GM10248 (cell line): ENCODE data around the gene ATOH8.
"Not testable (repeated sequence)": the region's sequence is repeated elsewhere in the genome, so short reads cannot be mapped to it uniquely, and the experiment has no call there.

Experiments used
- CTCF ChIA-PET: fragments of 300-600 bp; sonication (Branson Sonifier 250); formaldehyde crosslinking; extraction: SDS; loops from one replicate; lab custom pipeline; 2021; ENCODE audit warnings: antibody characterized with exemption; lab: Yijun Ruan, JAX
- POLR2A ChIA-PET: fragments of 350-650 bp; sonication (Branson Sonifier 250); formaldehyde crosslinking; extraction: SDS; loops from one replicate; lab custom pipeline; 2020; ENCODE audit warnings: antibody characterized with exemption; lab: Yijun Ruan, JAX
- DNase-seq: peaks from one replicate; pipeline ENCODE4 v3.0.0; 2012; ENCODE audit errors: extremely low spot score
- TF ChIP-seq, protein P1 (sequence below): IDR thresholded peaks from 2 replicates; pipeline ENCODE4 v1.5.1; 2012; ENCODE audit warnings: mild to moderate bottlenecking, low read depth; ENCODE audit errors: extremely low read depth, missing control alignments, control extremely low read depth

Gene ATOH8

DNA sequence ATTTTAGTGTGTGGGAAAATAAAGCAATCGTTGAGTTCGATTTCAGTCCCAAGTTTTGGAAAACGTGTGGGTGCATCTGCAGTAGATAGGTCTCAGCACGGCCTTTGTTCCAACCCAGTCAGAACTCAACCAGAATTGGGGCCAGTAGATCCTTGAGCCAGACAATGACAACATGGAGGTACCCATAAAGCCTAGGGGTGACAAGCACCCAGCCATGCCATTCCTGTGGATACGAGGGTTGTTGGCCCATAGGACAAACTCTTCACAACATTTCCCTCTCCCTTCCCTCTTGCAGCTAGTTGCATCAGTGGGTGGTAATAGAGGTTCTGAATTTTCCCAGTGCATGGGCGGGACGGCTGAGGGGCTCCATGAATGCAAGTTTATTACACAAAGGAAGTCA lies 74.9 kb downstream of the ATOH8 start:
- POLR2A ChIA-PET: no interaction called here
- CTCF ChIA-PET: interaction anchor here (0.9 to 16.8 kb wide), 8 partner anchors 8 to 250 kb away, joined by 3 to 436 read pairs (median 7); partner anchors contain the start of gene ST3GAL5
- no peak for DNase-seq
- TF ChIP-seq, protein P1, sequence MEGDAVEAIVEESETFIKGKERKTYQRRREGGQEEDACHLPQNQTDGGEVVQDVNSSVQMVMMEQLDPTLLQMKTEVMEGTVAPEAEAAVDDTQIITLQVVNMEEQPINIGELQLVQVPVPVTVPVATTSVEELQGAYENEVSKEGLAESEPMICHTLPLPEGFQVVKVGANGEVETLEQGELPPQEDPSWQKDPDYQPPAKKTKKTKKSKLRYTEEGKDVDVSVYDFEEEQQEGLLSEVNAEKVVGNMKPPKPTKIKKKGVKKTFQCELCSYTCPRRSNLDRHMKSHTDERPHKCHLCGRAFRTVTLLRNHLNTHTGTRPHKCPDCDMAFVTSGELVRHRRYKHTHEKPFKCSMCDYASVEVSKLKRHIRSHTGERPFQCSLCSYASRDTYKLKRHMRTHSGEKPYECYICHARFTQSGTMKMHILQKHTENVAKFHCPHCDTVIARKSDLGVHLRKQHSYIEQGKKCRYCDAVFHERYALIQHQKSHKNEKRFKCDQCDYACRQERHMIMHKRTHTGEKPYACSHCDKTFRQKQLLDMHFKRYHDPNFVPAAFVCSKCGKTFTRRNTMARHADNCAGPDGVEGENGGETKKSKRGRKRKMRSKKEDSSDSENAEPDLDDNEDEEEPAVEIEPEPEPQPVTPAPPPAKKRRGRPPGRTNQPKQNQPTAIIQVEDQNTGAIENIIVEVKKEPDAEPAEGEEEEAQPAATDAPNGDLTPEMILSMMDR: no peak

DNA sequence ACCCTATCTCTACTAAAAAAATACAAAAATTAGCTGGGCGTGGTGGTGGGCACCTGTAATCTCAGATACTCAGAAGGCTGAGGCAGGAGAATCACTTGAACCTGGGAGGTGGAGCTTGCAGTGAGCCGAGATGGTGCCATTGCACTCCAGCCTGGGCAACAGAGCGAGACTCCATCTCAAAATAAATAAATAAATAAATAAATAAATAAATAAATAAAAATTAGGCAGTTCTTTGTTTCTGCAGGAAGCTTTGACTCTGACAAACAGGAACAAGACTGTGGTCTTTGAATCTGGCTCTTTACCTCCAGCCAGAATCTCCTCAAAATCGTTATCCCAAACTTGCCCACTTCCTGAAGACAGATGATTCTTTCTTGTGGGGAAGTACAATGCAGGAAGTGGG lies 75.6 kb downstream of the ATOH8 start:
- not testable (repeated sequence) for DNase-seq

GRCh38 chr2:85830645-85831044 lies 76.9 kb downstream of the ATOH8 start:
- TF ChIP-seq, protein P1: peak; percentile 34
- CTCF ChIA-PET: interaction anchor here (0.9 to 16.8 kb wide), 16 partner anchors 9 to 279 kb away, joined by 3 to 436 read pairs (median 5); partner anchors contain the start of gene ST3GAL5
- no peak for DNase-seq
- POLR2A ChIA-PET: no interaction called here

More for the DNA sequence above, 75.6 kb downstream of the ATOH8 start:
- CTCF ChIA-PET: interaction anchor here (0.5 to 16.8 kb wide), 9 partner anchors 8 to 270 kb away, joined by 3 to 436 read pairs (median 7); partner anchors contain the start of gene ST3GAL5
- POLR2A ChIA-PET: not testable (repeated sequence)

- ChIA-PET CTCF (interaction anchor here (0.9 to 16.8 kb wide), 6 partner anchors 15 to 247 kb away, joined by 4 to 436 read pairs (median 6); partner anchors contain the start of gene ST3GAL5), POLR2A (no interaction called here)
- no peak for DNase-seq
Measured at GRCh38 chr2:85831735-85832134, 77.9 kb downstream of the ATOH8 start.

DNA sequence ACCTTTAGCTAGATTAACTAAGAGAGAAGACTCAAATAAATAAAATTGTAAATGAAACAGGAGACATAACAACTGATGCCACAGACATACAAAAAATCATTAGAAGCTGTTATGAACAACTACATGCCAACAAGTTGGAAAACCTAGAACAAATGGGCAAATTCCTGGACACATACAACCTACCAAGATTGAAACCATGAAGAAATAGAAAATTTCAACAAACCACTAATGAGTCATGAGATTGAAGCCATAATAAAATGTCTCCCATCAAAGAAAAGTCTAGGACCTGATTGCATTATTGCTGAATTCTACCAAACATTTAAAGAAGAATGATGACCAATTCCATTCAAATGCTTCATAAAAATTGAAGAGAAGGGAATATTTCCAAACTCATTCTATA lies 80.7 kb downstream of the ATOH8 start:
- ChIA-PET POLR2A (no interaction called here), CTCF (interaction anchor here (0.6 to 16.8 kb wide), 2 partner anchors 174 to 244 kb away, joined by 3 to 436 read pairs; no protein-coding TSS in a partner anchor)
- no peak for DNase-seq
- TF ChIP-seq, protein P1: no peak

More at GRCh38 chr2:85831735-85832134, 77.9 kb downstream of the ATOH8 start:
- TF ChIP-seq, protein P1: no peak
